Measurements from ENCODE around the gene SEC22C. TPM values are rescaled to one million over a fixed set of nuclear protein-coding genes. Genes with fewer than 3 reads are reported as not detected.

SEC22C gene
- polyA plus RNA-seq, 1 of the 3 experiments (the other 2 are of a cell fraction) = 28.5 TPM

DNA sequence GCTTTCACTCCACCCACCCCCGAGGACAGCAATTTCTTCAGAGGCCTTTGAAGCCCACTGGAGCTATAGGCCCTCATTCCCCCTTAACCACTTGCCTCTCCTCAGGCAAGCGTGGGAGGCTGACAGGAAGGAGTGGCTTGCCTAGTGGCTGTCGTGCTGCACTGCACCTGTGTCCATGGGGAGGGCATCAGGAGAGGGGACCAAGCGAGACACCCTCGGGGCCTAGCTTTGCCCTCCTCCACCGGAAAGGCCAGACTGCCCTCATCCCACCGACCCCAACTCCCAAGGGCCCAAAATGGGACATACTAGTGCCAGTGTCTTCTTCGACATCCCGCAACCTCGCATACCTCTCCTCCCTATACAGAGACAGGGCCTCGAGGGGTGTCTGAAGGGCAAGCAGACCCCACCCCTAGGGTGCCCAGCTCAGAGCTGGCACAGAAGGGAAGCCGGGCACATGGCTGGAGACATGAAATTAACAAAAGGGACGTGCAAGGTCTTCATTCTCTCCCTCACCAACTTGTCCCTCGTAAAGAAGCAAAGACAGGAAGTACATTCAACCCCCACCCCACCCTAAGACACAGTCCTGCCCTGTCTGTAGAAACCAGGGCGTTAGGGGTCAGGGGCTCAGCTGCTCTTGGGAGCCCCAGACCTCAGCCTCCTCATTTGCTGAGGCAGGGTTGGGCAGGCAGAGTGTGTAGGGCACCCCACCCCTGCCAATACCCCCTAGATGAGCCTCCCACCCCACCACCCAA, 55.0 kb downstream of the SEC22C start (continued):
- TF ChIP-seq, protein P1, sequence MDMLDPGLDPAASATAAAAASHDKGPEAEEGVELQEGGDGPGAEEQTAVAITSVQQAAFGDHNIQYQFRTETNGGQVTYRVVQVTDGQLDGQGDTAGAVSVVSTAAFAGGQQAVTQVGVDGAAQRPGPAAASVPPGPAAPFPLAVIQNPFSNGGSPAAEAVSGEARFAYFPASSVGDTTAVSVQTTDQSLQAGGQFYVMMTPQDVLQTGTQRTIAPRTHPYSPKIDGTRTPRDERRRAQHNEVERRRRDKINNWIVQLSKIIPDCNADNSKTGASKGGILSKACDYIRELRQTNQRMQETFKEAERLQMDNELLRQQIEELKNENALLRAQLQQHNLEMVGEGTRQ (IDR thresholded peaks at IDR 0.05; ENCODE audit: borderline replicate concordance, low read depth, low read length) = no peak
- no peak for TF ChIP-seq NRF1 (IDR thresholded peaks at IDR 0.05; ENCODE audit: low read depth, low read length)
- TF ChIP-seq, protein P2, sequence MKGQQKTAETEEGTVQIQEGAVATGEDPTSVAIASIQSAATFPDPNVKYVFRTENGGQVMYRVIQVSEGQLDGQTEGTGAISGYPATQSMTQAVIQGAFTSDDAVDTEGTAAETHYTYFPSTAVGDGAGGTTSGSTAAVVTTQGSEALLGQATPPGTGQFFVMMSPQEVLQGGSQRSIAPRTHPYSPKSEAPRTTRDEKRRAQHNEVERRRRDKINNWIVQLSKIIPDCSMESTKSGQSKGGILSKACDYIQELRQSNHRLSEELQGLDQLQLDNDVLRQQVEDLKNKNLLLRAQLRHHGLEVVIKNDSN (IDR thresholded peaks at IDR 0.05; ENCODE audit: borderline replicate concordance, low read depth) = no peak

DNA sequence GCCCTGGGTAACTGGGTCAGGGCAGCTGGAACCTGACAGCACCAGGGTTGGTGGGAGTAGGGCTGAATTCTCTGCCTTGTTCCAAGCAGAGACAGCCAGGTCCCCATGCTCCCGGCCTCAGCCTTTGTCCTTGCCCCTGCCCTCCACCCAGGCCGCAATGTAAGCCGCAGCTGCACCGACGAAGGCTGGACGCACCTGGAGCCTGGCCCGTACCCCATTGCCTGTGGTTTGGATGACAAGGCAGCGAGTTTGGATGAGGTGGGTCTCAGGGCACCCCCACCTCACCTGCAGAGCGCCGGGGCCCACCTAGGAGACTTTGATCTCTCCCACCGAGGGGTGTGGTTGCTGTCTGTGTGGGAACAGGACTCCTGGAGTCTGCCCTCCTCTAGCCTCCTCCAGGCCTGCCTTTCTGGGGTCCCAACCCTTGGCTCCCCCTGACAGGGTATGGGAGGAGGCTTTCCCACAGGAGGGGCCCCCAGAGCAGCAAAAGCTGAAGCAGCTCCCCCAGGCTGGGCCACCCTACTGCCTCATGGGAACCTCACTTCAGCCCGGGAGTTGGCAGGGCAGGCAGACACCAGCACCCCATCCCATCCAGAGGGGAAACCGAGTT, 55.9 kb downstream of the SEC22C start:
- H3K4me1 ChIP-seq (ENCODE audit: control insufficient read depth in 1 of 2, insufficient read depth in 2 of 2, low read depth in 1 of 2, low read length in 1 of 2) = no peaks in the 10 kb centered on the region
- H3K36me3 ChIP-seq (replicated peaks in 1 of 2; ENCODE audit: control insufficient read depth in 1 of 2, insufficient read depth in 2 of 2, low read length in 1 of 2) = no peaks in the 10 kb centered on the region
- H3K79me2 ChIP-seq (ENCODE audit: insufficient read depth) = no peaks in the 10 kb centered on the region
- ChIA-PET CTCF (interaction anchor here (1.4 to 1.9 kb wide), 2 partner anchors 14 to 279 kb away, joined by 3 to 5 read pairs; no protein-coding TSS in a partner anchor), POLR2A (interaction anchor here (0.5 kb wide), 1 partner anchor 106 kb away, joined by 3 read pairs; no protein-coding TSS in a partner anchor)
- H3F3A ChIP-seq (replicated peaks; ENCODE audit: insufficient read depth) = no peaks in the 10 kb centered on the region
- H3K9me3 ChIP-seq = no peaks in the 10 kb centered on the region
- TF ChIP-seq, protein P2 (IDR thresholded peaks at IDR 0.05; ENCODE audit: borderline replicate concordance, low read depth) = no peak
- TF ChIP-seq TAF1 (IDR thresholded peaks at IDR 0.05; ENCODE audit: borderline replicate concordance, low read depth, low read length) = no peak
- TF ChIP-seq, protein P3, sequence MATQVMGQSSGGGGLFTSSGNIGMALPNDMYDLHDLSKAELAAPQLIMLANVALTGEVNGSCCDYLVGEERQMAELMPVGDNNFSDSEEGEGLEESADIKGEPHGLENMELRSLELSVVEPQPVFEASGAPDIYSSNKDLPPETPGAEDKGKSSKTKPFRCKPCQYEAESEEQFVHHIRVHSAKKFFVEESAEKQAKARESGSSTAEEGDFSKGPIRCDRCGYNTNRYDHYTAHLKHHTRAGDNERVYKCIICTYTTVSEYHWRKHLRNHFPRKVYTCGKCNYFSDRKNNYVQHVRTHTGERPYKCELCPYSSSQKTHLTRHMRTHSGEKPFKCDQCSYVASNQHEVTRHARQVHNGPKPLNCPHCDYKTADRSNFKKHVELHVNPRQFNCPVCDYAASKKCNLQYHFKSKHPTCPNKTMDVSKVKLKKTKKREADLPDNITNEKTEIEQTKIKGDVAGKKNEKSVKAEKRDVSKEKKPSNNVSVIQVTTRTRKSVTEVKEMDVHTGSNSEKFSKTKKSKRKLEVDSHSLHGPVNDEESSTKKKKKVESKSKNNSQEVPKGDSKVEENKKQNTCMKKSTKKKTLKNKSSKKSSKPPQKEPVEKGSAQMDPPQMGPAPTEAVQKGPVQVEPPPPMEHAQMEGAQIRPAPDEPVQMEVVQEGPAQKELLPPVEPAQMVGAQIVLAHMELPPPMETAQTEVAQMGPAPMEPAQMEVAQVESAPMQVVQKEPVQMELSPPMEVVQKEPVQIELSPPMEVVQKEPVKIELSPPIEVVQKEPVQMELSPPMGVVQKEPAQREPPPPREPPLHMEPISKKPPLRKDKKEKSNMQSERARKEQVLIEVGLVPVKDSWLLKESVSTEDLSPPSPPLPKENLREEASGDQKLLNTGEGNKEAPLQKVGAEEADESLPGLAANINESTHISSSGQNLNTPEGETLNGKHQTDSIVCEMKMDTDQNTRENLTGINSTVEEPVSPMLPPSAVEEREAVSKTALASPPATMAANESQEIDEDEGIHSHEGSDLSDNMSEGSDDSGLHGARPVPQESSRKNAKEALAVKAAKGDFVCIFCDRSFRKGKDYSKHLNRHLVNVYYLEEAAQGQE (IDR thresholded peaks at IDR 0.05; ENCODE audit: low read depth, low read length) = no peak
- TF ChIP-seq POLR2AphosphoS5 (IDR thresholded peaks at IDR 0.05; ENCODE audit: low read depth, low read length) = no peak
- no peak for TF ChIP-seq SMC3 (IDR thresholded peaks at IDR 0.05; ENCODE audit: low read depth, low read length)
- TF ChIP-seq EZH2phosphoT487 (IDR thresholded peaks at IDR 0.05; ENCODE audit: borderline replicate concordance, low read depth) = no peak
- no peaks in the 10 kb centered on the region for H3K27me3 ChIP-seq (ENCODE audit: insufficient read depth)
- no peak for DNase-seq
- H3K9me2 ChIP-seq = no peaks in the 10 kb centered on the region
- WGBS (ENCODE audit: low lambda C conversion rate) = 60% methylated on average over 3 of the region's 13 CpGs
- H4K20me1 ChIP-seq (ENCODE audit: insufficient read depth) = no peaks in the 10 kb centered on the region
- no peak overlapping the region for H3K27ac ChIP-seq (ENCODE audit: low read depth in 2 of 2, low read length in 1 of 2)
- H2AFZ ChIP-seq (ENCODE audit: low read depth) = no peak overlapping the region
- H3K4me3 ChIP-seq (ENCODE audit: low read depth in 2 of 2, low read length in 1 of 2) = no peak overlapping the region
- H3K4me2 ChIP-seq = no peak overlapping the region
- no peak overlapping the region for H3K9ac ChIP-seq

Data from SK-N-SH (cell line).